GM12878 (cell line): Measurements from ENCODE around the gene ZNF396. TPM values are rescaled to one million over a fixed set of nuclear protein-coding genes. Genes with fewer than 3 reads are reported as not detected.

Source experiments
- BHLHE40 ChIP-seq, 2 experiments: fragments of 450-650 bp in 1 of 2; IDR thresholded peaks; 2 replicates each; pipeline ENCODE4 v1.6.1; 2011 to 2017; ENCODE audit warnings: low read depth in 2 of 2, borderline replicate concordance in 1 of 2, improper control_type of control experiment in 1 of 2, low read length in 1 of 2, mild to moderate bottlenecking in 1 of 2
- BMI1 ChIP-seq: fragments of 450-650 bp; IDR thresholded peaks from 2 replicates; pipeline ENCODE4 v1.6.1; 2016; ENCODE audit warnings: mild to moderate bottlenecking, moderate library complexity, borderline replicate concordance
- CHD4 ChIP-seq: fragments of 200-600 bp; sonication (generic); IDR thresholded peaks from 2 replicates; pipeline ENCODE4 v1.6.1; 2016; ENCODE audit warnings: mild to moderate bottlenecking
- CUX1 ChIP-seq: IDR thresholded peaks from 2 replicates; pipeline ENCODE4 v1.6.1; 2012; ENCODE audit warnings: improper control_type of control experiment, low read depth, low read length; ENCODE audit not compliant: insufficient replicate concordance
- FOS ChIP-seq: IDR thresholded peaks from 3 replicates; pipeline ENCODE4 v1.6.1; 2011; ENCODE audit warnings: borderline replicate concordance; ENCODE audit not compliant: insufficient read length; ENCODE audit errors: extremely low read depth
- FOXK2 ChIP-seq: fragments of 450-650 bp; IDR thresholded peaks from 2 replicates; pipeline ENCODE4 v1.6.1; 2017; ENCODE audit warnings: mild to moderate bottlenecking, moderate library complexity
- FOXM1 ChIP-seq: IDR thresholded peaks from 2 replicates; pipeline ENCODE4 v1.6.1; 2012; ENCODE audit warnings: low read depth, mild to moderate bottlenecking, inconsistent platforms, low read length, moderate library complexity
- KLF5 ChIP-seq: fragments of 450-650 bp; IDR thresholded peaks from 2 replicates; pipeline ENCODE4 v1.6.1; 2014; ENCODE audit warnings: mild to moderate bottlenecking; ENCODE audit not compliant: partially characterized antibody
- MAX ChIP-seq: IDR thresholded peaks from 2 replicates; pipeline ENCODE4 v1.6.1; 2012; ENCODE audit warnings: low read depth, low read length, improper control_type of control experiment
- MTA2 ChIP-seq: fragments of 450-650 bp; IDR thresholded peaks from 2 replicates; pipeline ENCODE4 v1.6.1; 2016; ENCODE audit warnings: low read depth, mild to moderate bottlenecking, moderate library complexity
- MTA3 ChIP-seq: IDR thresholded peaks from 2 replicates; pipeline ENCODE4 v1.6.1; 2012; ENCODE audit warnings: low read length, inconsistent platforms, borderline replicate concordance
- NR2C2 ChIP-seq: IDR thresholded peaks from 2 replicates; pipeline ENCODE4 v1.6.1; 2011; ENCODE audit warnings: borderline replicate concordance, low read depth; ENCODE audit not compliant: control insufficient read depth, insufficient read length
- NR2F1 ChIP-seq: fragments of 450-650 bp; conservative IDR thresholded peaks from 2 replicates; pipeline ENCODE4 v1.6.1; 2017; ENCODE audit warnings: mild to moderate bottlenecking
- SMAD5 ChIP-seq: IDR thresholded peaks from 2 replicates; pipeline ENCODE4 v1.6.1; 2016; ENCODE audit warnings: antibody characterized with exemption, low read depth
- SREBF1 ChIP-seq: IDR thresholded peaks from 2 replicates; pipeline ENCODE4 v1.6.1; 2012; ENCODE audit warnings: mild to moderate bottlenecking, low read length
- STAT3 ChIP-seq: IDR thresholded peaks from 2 replicates; pipeline ENCODE4 v1.6.1; 2011; ENCODE audit warnings: low read depth, low read length, improper control_type of control experiment
- TAF1 ChIP-seq: IDR thresholded peaks from 2 replicates; pipeline ENCODE4 v1.6.1; 2011; ENCODE audit warnings: mild to moderate bottlenecking, low read depth, low read length, borderline replicate concordance
- ZBTB11 ChIP-seq: fragments of 450-650 bp; formaldehyde crosslinking; IDR thresholded peaks from 2 replicates; pipeline ENCODE4 v1.5.0; 2022; ENCODE audit warnings: mild to moderate bottlenecking, missing genetic modification characterization
- ZBTB33 ChIP-seq: fragments of 450-650 bp; IDR thresholded peaks from 2 replicates; pipeline ENCODE4 v1.6.1; 2017; ENCODE audit warnings: mild to moderate bottlenecking
- polyA plus RNA-seq, 11 experiments: library from polyadenylated mRNA; depleted of rRNA in 4 of 11; unstranded in 6 of 11; stranded (reverse) in 5 of 11; fragments of >200 nt; fragmentation: Nextera tagmentation in 4 of 11; fragmentation: Illumina TruSeq in 1 of 11; extraction: Ambion mirVana in 4 of 11; extraction: Trizol in 1 of 11; gene quantifications; 1 replicate in 1 of 11; 2 replicates in 10 of 11; pipeline versions ENCODE4 v1.2.1 to v1.2.3, GENCODE V29; 2011 to 2016; ENCODE audit warnings: inconsistent platforms in 2 of 11, missing spikeins in 2 of 11, low read depth in 1 of 11
- total RNA-seq, 4 experiments: library from RNA; depleted of rRNA in 3 of 4; stranded (reverse); fragments of >200 nt in 3 of 4; fragmentation: Illumina TruSeq in 1 of 4; extraction: Trizol in 1 of 4; gene quantifications; 2 replicates each; pipeline versions ENCODE4 v1.2.1 to v1.2.3, GENCODE V29; 2013 to 2021

The ZNF396 gene
- total and polyA plus RNA-seq, 10 of the 15 experiments (the other 5 are each of a cell fraction or from before 2014, with no cell fraction given) = 0.14 to 0.79 (median 0.47) TPM

- TF ChIP-seq ZBTB11 (CRISPR knock-in tag) = no peak
- peak; percentile 46; the same call in 1 of the 2 replicates for TF ChIP-seq NR2F1
- TF ChIP-seq MTA3 = no peak; the same call in 1 of the 2 replicates
- TF ChIP-seq FOXM1 = peak; percentile 72
- no peak for TF ChIP-seq NR2C2
- no peak for TF ChIP-seq KLF5
- peak; percentile 95 for TF ChIP-seq BMI1
- TF ChIP-seq FOXK2 = no peak
- TF ChIP-seq SMAD5 = peak; percentile 60
- TF ChIP-seq ZBTB33 = no peak
- TF ChIP-seq SREBF1 = peak; percentile 74
- TF ChIP-seq MAX = peak; percentile 68
- peak; percentile 50 to 64; a peak in 2 of 4 replicates for TF ChIP-seq BHLHE40 (IDR thresholded peaks at IDR 0.05; ENCODE audit: borderline replicate concordance in 1 of 2, low read depth in 2 of 2, low read length in 1 of 2)
- TF ChIP-seq FOS = no peak
- TF ChIP-seq CHD4 = no peak
- peak; percentile 75 for TF ChIP-seq TAF1
- no peak for TF ChIP-seq MTA2
- no peak for TF ChIP-seq CUX1
- TF ChIP-seq STAT3 = no peak
Observed at GRCh38 chr18:35343936-35344735, 33.0 kb downstream of the ZNF396 start, which contains the start of gene ZNF24 (continued).
